CD4-positive, alpha-beta T cell treated with Interleukin-12 subunit alpha and Interleukin-12 subunit beta, for 1 hour (primary cell): ENCODE measurements around the gene AMIGO3.

Source experiments
- DNase-seq: peaks from one replicate; pipeline ENCODE4 v3.0.0-alpha.2; 2020

AMIGO3 gene

DNA sequence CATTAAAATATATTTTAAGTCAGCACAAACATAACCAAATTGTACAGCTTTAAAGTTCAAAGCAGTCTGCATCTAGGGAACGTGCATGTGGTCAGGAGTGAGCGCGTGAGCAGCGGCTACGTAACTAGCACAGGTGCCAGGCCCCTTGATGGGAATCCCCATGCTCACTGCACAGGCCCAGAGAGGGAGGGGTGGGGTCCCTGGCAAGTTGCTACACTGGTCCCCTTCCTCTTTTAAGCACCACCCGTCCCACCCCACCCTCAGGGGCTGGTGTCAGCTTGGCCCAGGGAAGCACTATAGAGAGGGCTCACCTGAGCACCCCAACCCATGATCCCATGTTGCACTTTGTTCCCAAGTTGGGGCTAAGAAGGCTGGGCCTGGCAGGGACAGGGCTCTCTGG, 5.1 kb upstream of the AMIGO3 start:
- peak; percentile 61 for DNase-seq

DNA sequence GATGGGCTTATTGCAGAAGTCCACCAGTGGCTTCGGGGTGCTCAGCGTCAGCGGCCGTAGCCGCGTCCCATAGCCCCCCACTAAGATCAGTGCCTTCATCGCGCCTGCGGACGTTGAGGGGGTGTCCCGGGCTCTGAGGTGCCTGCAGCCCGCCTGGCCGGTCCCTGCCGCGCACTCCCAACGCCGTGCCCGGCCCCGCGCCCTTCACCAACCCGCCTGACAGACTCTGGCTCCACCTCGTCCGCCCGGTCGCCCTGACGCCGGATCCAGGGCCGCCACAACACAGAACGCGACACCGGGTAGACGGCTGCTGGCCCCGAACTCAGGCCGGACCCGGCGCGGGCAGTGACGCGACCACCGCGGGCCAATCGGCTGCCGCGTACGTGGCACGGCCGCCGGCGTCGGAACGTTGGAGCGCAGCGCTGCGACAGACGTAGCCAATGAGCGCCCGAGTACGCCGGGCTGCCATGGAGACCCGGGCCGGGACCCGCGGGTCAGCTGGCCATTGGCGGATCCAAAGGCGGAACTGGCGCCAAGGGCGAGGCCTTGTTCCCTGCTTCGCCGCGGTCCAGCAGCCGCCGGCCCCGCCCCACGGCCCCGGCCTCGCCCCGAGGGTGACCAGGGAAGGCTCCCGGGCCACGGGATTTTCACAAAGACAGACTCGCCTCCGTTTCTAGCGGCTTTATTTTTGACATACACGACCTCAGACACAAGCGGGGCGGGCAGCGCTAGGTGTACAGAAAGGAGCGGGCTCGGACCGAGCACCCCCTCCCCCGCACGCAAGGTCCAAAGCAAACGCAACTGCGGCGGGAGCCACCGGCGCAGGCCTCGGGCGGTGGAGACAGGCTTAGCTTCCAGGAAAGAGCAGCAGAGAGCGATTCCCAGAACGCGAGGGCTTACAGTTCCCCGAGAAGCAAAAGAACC, 4.4 kb upstream of the AMIGO3 start, which contains the start of gene GMPPB:
Gene GMPPB (minus strand): TSS at position 324 of the 924 bp plus-strand sequence. CDS start 225 bp downstream, at position 99.
- DNase-seq: peak; percentile 93

DNA sequence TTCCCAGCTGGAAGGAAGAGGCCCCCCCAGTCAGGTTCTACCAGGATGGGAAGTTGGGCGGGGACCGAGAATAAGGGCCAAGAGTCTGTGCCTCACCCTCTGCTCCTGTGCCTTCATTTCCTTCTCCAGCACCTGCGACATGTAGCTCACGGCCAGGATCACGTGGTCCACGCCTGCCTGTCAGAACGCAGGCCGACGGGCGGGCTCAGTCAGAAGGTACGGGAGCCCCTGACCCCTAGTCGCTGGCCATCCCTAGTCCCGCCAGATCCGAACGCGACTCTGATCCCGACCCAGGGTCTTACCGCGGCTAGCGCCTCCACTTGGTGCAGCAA, 3.8 kb upstream of the AMIGO3 start:
- peak; percentile 66 for DNase-seq

DNA sequence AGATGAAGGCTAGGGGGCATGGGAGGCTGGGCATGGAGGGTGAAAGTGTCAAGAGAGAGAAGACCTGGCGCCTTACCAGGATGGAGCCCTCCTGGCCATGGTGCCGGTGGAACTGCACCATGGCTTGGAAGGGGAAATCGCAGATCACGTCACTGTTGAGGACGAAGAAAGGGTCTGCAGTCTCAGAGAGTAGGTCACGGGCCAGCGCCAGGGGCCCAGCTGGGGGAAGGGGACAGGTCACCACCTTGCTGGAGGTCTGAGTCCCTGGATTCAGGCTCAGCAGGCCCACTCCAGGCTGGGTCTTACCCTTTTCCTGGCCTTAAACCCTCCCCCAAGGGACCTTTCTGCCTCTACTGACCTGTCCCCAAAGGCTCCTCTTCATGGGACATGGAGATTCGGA, 3.4 kb upstream of the AMIGO3 start:
- no peak for DNase-seq

DNA sequence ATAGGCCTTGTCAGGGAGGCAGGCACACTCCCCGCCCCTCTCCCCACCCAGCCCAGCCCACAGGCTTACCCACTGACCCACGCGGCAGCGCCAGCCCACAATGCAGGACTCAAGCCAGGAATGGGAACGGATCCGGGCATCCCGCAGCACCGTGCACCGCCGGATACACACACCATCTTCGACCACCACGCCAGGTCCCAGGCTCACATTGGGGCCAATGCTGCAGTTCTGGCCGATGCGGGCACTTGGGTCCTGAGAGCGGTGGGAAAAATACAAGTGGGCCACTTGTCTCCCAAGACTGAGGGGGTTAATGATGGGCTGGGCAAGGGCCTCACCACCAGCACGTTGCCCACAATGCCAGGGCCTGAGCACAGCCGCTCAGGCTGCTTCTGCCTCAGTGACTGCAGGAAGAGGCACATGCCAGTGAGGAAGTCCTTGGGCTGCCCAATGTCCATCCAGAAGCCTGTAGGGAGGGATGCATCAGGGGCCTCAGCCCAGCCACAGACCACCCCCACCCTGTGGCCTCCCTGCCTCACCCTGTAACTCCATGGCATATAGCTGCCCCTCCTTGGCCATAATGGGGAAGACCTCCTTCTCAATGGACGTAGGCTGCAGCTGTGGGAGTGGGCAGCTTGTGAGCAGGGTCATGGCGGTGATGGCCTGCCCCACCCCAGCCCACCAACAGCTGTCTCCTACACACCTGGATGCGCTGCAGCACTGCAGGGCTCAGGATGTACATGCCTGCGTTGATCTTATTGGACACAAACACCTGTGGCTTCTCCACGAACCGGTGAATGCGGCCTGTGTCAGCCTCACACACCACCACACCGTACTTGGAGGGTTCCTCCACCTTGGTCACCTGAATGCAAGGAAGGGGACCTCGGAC, 2.7 kb upstream of the AMIGO3 start:
- no peak for DNase-seq

GRCh38 chr3:49721596-49721895, 2.1 kb upstream of the AMIGO3 start:
- DNase-seq: no peak

DNA sequence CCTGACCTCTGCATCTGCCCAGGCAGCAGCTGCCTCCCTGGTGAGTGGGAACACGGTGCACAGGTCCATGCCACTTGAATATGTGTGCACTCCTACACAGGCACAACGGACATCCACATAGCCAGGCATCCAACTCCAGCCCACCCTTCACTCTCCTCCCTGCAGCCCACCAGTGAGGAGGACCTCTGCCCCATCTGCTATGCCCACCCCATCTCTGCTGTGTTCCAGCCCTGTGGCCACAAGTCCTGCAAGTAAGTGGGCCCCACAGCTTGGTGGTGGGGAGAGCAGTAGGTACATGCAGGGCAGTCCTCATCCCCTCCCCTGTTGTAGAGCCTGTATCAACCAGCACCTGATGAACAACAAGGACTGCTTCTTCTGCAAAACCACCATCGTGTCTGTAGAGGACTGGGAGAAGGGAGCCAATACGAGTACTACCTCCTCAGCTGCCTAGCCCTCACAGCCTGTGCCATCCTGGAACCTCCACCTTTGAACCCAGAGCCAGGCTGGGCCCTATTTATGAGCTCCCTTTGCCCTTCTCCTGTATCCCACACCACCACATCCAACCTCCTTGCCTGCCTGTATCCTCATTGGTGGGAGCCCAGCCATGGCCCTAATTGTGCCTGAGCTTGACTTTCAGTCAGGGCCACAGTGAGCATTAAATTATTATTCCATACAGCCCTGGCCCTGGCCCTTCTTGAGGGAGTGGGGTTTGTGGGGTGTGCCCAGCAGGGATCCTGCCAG, 1.5 kb upstream of the AMIGO3 start:
- DNase-seq: no peak

GRCh38 chr3:49718858-49719213, 648 bp downstream of the AMIGO3 start:
- DNase-seq: no peak

DNA sequence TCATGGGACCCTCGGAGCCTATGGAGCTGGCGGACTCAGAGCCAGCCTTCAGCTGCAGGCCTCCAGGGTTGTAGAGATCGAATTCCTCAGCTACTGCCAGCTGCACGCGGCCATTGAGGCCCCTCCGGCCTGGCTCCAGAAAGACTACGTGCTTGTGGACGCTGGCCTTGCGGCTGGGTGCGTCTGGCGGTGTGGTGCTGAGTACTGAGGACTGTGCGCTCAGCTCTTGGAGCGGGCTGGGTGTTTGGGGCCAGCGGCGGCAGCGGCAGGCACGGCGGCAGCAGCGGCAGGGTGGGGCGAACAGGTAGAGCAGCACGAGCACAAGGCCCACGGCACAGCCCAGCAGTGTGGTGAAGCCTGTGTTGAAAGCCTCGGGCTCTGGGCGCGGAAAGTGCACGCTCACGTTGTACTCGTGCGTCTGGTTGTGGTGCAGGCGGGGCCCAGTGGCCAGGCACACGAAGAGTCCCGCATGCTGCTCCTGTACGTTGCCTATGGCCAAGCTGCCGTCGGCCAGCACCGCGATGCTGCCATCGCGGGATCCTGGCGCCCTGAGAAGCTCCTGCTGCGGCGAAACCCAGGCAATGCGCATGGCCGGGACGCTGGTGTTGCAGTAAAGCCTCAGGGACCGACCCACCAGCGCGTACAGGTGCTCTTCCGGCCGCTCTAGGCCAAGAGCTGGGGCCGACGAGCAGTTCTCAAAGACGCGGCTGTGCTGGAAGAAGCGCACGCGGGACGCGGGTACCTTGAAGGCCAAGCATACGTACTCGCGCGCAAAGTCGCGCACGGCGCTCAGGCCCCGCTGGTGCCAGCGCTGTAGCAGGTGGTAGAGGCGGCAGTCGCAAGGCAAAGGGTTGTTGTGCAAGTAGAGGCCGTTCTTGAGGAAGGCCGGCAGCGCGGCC, 1.3 kb downstream of the AMIGO3 start:
- DNase-seq: no peak

DNA sequence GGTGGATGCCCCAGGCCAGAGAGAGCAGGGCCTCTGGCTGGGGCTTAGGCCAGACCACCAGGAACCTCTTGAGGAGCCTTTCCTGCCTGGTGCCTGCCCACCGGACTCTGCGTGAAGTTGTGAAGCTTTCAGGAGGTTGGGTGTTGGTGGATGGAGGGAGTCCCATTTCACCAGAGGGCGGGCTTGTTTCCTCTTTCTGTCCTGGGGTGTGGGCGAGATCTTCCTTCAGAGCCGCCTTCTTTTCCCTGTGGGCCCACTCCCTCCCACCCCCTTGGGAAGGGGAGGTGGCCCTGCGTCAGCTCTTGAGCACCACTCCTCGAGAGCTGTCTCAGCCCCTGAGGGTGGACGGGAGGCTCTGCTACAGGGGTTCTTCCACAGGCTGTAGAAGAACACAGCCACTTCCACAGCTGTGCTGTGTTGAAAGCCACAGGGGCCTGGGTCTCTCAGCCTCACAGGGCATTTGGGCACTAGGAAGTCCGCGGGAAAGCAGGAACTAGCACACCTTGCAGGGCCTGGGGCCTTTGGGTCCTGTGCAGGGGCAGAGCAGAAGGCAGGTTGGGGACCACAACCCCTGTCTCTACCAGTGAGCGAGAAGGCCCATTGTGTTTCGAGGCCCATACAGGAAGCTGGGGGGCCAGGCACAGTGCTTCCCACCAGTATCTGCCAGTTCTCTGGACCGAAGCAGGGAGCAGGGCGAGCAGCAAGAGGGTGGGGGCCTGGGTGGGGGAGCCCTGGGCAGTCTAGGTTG, 2.1 kb downstream of the AMIGO3 start:
- DNase-seq: no peak

GRCh38 chr3:49716691-49717210, 2.7 kb downstream of the AMIGO3 start:
- DNase-seq: no peak

- no peak for DNase-seq
Observed at GRCh38 chr3:49716169-49716568, 3.3 kb downstream of the AMIGO3 start.

DNA sequence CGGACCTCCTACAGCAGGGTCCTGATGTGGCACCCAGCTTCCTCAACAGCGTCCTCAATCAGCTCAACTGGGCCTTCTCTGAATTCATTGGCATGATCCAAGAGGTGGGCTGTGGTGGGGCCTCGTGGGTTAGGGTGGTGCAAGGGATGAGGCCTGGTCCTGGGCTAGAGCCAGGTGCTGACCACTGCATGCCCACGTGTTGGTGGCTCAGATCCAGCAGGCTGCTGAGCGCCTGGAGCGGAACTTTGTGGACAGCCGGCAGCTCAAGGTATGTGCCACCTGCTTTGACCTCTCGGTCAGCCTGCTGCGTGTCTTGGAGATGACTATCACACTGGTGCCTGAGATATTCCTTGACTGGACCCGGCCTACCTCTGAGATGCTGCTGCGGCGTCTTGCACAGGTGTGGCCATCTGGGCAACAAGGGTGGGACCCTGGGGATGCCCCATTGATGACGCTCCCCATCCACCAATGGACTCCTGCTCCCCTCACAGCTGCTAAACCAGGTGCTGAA, 3.8 kb downstream of the AMIGO3 start:
- no peak for DNase-seq

DNA sequence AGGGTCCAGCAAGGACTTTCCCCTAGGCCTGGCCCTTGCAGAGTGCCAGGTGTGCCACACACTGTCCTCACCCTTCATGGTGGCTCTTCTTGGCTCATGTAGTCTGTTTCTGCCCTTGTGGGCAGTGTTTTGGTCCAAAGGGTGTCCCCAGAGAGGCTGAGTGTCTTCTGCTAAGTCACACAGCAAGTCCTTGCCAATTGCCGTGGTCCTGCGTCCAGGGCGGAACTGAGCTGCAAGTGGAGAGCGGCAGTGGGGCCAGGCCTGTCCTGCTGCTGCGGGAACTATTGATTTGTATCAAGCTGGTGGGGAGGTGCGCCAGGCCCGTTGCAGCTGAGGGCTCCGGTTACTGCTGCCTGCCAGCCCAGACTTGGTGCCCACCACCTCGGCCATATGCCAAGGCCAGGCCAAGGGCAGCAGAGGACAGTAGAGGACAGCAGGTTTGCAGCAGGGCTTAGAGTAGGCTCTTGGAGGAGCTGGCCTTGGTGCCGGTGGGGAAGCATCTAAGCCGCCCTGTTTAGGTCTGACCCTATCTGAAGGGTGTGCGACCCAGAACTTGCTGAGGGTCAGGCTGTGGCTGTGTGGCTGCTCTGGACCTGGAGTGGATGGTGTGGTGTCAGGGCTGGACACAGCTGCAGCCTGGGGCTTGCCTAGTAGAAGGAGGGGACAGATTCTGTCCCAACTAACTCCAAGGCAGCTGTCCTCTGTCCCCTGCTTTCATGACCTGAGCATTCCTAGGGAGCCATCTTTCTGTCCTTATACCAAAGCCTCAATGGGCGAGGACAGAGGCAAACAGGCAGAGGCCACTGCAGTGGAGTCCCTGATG, 4.5 kb downstream of the AMIGO3 start:
- DNase-seq: no peak

GRCh38 chr3:49713336-49714105, 6.0 kb downstream of the AMIGO3 start:
- DNase-seq: no peak

DNA sequence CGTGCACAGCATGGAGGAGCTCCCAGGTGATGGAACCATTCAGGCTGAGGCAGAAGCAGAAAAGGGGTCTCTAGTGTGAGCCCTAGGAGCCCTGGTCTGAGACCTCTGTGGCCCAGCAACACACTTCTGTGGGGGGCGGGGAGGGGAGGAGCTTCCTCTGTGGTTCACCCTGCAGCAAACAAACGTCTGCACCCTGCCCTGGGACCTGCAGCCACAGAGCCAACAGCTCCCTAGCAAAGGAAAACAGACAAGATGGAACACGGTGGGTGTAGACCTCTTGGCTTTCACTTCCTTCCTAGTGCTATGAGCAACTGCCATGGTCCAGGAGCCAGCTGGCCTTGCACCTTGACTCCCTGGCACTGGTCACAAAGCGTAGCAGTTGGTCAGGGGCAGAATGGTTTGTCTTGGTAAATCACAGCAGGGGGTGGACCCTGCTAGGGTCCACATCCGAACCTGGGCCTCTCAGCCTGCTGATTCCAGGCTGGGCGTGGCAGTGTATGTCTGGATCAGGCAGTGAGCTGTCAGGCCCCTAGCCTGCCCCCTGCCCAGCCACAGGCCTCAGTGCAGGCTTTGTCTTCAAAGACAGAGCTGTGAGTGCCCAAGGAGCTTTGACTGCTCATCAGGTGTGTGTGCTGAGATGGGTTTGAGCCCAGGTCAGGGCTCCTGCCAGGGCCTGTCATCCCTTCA, 6.7 kb downstream of the AMIGO3 start:
- DNase-seq: no peak

DNA sequence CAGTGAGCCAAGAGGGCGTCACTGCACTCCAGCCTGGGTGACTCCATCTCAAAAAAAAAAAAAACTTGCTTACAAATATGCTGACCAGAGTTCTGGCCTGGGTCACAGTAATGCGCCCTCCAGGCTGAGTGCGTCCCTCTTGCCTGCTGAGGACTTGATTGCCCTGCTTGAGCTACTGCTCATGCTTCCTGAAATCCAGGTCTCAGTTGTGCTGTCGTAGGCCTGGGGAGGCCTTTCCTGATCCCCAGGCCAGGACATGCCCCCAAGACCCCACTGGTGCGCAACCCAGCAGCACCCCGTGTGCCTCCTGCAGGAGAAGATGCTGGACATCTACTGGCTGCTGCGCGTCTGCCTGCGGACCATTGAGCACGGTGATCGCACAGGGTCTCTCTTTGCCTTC, 7.3 kb downstream of the AMIGO3 start:
- DNase-seq: no peak

DNA sequence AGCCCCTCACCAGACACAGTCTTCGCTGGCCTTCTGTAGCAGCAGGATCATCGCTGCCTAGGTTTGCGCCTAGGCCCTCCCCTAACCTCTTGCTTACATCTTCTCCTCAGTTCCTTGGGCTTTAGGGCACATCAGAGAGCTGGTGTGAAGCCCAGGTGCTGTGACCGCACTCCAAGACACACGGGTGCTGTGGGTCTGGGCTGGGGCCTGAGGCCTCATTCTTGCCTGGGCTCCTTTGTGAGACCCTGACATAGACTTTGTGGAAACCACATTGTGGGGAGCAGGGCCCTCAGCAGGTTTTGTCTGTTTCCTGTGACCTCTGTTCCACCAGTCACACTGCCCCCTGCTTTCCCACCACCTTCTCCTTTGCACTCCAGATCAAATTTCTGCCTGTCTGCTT, 8.0 kb downstream of the AMIGO3 start:
- DNase-seq: no peak

GRCh38 chr3:49709852-49710251, 9.6 kb downstream of the AMIGO3 start:
- no peak for DNase-seq
